ENCODE results near the gene LCN6.

Gene LCN6

GRCh38 chr9:136745389-136746154, 2.8 kb downstream of the LCN6 start:
- DNase-seq (ENCODE audit: low read depth in 2 of 3, low spot score in 1 of 3): no peak

DNA sequence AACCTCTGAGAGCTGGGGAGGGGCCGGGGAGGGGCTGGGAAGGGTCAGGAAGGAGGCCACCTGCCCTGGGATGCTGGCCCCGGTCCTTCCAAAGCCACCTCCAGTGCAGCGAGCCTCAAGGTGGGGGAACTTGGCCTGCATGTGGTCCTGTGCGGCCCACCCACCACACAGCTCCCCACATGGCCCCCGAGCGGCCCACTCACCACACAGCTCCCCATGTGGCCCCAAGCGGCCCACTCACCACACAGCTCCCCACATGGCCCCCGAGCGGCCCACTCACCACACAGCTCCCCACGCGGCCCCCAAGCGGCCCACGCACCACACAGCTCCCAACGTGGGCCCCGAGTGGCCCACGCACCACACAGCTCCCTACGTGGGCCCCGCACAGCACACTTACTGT, 3.6 kb downstream of the LCN6 start:
- no peak for DNase-seq (ENCODE audit: low read depth in 2 of 3, low spot score in 1 of 3)

GRCh38 chr9:136743639-136744211, 4.6 kb downstream of the LCN6 start:
- DNase-seq (ENCODE audit: low read depth in 2 of 3, low spot score in 1 of 3): no peak

DNA sequence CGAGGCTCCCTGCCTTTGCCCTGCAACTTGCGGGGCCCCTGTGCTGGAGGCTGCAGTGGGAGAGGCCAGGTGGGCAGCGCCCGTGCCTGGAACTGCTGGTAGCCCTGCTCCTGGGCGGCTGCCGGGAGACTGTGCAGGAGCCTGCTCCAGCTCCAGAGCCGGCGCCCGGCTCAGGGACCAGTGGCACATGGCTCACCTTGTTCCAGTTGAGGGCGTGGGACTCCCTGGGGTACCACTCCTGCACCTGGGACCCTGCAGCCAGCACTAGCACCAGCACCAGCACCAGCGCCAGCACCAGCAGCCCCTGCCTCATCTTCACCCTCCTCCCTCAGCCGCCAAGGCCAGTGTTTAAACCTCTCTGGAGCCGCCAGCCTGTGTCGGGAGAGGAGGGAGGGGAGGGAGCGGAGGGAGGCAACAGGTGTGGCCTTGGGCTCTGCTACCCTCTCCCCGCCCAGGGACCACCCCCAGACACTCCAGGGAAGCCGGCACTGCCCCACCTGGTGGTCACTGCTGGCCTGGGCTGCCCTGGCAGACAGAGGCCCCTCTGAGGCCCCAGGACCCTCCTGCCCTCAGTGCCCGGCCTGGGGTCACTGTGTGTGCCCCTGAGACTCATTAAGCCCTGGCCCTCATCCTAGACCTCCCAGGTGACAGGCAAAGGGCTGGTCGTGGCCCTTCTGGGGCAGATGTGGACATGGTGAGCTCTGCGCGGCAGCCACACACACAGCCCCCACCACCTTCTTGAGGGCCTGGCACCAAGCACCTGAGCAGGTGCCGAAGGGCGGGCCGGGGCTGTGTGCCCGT, 5.5 kb downstream of the LCN6 start, which contains the start of gene LCN10:
Gene LCN10 (minus strand): TSS at position 350 of the 801 bp plus-strand sequence. CDS start 37 bp downstream, at position 313.
- DNase-seq (ENCODE audit: low read depth in 2 of 3, low spot score in 1 of 3): no peak

DNA sequence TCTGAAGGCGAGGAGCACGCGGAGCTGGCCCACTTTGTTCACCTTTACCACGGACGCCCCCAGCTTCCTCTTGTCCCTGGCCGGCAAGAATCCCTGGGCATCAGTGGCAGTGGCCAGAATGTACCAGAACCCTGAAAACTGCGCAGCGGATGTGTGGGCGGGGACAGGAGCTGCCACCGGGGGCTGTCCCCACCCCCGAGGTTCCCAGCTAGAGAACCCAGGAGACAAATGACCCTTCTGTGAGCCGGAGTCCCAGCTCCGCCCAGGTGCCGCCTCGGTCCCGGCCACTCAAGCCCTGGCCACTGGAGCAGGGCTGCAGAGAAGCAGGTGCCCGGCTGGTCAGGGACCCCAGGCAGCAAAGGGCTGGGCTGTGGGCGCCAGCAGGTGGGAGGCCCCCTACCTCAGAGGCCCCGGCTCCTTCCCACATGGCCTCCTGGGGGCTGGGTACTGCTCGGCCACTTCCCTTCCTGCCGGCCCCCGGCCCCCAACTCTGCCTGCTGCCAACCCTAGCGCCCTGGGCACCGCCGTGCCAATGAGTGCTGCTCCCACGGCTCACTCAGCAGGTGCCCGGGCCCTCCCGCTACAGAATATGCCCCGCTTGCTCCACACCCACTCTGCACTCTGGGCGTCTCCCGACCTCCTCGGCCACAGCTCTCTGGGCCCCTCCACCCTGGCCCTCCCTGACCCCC, 6.3 kb downstream of the LCN6 start:
- no peak for DNase-seq (ENCODE audit: low read depth in 2 of 3, low spot score in 1 of 3)

- no peak for DNase-seq (ENCODE audit: low read depth in 2 of 3, low spot score in 1 of 3)
Observed at GRCh38 chr9:136740971-136741882, 7.1 kb downstream of the LCN6 start.

GRCh38 chr9:136740491-136740890, 7.8 kb downstream of the LCN6 start:
- DNase-seq (ENCODE audit: low read depth in 2 of 3, low spot score in 1 of 3): no peak

DNA sequence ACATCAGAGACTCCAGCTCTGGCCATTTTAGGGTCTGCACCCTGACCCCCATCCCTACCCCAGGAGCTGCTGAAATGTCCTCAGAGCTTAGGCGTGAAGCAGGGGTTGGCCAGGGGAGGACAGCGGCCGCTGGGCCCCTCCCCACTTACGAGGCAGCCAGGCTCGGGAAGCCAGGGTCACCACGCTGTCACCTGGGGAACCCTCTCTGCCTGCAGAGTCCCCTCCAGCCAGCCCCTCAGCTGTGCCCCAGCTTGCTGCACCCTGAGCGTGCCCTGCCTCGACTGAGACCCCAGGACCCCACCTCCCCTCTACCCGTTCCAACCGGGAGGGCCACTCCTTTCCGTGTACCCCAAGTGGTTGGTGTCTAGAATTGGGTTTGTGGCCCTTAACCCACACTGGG, 8.3 kb downstream of the LCN6 start:
- no peak for DNase-seq (ENCODE audit: low read depth in 2 of 3, low spot score in 1 of 3)

DNA sequence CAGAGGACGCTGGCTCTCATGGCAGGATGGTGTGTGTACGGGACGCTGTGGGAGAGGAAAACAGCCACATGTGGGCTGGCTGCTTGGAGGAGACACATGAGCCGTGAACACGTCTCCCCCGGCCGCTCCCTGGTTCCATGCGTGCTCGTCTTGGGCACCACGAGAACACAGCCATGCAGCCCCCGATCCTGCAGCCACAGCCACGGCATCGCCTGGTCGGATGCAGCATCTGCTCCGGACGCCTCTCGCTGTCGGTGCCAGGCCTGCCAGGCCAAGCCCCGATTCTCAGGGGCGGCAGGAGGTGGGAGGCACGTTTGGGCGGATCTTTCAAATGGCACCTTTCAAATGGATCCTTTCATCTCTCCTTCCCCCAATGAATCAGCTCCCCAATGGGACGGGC, 8.8 kb downstream of the LCN6 start:
- no peak for DNase-seq (ENCODE audit: low read depth in 2 of 3, low spot score in 1 of 3)

GRCh38 chr9:136738960-136739359, 9.4 kb downstream of the LCN6 start:
- DNase-seq (ENCODE audit: low read depth in 2 of 3, low spot score in 1 of 3): no peak

DNA sequence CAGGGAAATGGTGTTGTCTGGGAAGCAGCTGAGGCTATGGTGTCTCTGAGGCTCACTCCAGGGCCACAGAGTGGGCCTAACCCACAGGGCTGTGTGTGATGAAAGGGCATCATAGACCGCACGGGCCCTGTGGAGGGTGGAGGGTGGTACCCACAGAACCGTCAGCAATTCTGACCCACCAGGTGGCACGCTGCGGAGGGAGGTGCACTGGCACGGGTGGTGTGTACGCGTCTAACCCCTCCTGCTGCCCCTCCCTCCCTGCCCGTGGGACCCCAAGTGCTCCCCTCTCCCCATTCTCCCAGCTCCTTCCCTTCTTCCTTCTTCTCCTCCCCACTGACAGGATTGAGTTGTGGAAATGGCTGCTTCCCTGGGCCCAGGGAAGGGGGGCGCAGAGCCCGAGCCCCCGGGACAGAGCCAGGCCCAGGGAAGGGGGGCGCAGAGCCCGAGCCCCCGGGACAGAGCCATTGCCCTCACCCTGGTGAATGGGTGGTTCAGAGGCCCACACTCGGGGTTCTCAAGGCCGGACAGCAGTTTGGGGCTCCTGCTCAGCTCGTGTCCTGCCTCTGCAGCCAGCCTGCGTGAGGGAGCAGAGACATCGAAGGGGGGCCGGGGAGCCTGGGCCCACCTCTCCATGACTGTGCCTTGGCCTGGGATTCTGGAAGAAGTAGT, 12.4 kb downstream of the LCN6 start:
- no peak for DNase-seq (ENCODE audit: low read depth in 2 of 3, low spot score in 1 of 3)

- DNase-seq (ENCODE audit: low read depth in 2 of 3, low spot score in 1 of 3): peak in 1 of 3 donors; percentile 32
Observed at GRCh38 chr9:136734837-136735496, 13.4 kb downstream of the LCN6 start.

- no peak for DNase-seq (ENCODE audit: low read depth in 2 of 3, low spot score in 1 of 3)
Observed at GRCh38 chr9:136733611-136734010, 14.7 kb downstream of the LCN6 start.

DNA sequence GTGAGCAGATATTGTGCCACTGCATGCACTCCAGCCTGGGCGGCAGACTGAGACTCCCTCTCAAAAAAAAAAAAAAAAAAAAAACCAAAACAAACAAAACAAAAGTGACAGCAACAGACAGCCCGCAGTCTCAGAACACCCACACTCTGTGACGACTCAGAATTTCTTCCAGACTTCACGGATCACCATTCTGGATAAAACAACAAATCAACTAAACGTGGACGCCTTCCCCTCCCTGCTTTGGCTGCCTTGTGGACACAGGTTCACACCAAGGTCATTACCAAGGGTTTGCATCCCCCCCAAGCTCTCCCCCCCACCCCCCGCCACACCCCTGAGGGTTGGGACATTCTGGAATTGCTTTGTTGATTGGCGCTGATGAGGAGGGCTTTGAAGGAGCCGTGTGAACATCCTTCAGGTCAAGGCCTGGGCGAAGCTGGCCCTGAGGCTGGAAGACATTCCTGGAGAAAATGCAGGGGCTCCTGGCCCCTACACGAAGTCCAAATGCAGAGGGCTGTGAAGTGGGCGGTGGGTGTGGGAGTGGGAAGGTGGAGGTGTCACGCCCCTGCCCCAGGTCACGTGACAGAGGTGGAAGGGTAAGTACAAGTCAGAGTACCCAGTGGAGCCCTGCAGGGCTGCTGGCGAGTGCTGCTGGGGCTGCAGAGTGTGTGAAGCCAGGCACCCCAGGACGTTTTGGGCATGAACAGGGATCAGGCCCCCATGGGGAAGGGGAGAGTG, 15.7 kb downstream of the LCN6 start:
- DNase-seq (ENCODE audit: low read depth in 2 of 3, low spot score in 1 of 3): no peak

GRCh38 chr9:136729926-136730325, 18.4 kb downstream of the LCN6 start:
- no peak for DNase-seq (ENCODE audit: low read depth in 2 of 3, low spot score in 1 of 3)

GRCh38 chr9:136729144-136729543, 19.2 kb downstream of the LCN6 start:
- no peak for DNase-seq (ENCODE audit: low read depth in 2 of 3, low spot score in 1 of 3)

DNA sequence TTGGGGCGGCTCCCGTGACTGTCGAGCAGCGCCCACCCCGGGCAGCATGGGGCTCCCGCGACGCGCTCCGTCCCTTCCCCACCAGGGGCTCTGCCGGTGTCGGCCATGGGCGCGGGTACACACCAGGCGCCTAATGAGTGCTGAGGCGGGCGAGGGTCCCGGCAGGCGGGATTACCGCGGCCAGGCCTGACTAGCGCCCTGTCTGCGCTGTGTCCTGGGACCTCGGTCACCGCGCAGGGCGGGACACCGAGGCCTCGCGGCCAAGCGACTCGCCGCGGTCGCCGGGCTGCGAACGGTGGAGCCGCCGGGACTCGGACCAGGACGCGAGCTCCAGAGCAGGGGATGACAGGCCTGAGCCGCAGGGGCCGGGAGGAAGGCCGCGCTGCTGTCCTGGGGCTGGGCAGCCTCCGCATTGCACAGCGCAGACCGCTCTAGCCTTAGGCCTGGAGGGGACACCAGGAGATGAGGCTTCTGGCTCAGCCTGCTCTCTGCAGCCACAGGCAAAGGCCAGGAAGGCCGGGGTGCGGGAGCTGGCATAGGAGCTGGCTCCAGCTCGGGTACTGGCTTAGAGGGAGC, 19.7 kb downstream of the LCN6 start:
- no peak for DNase-seq (ENCODE audit: low read depth in 2 of 3, low spot score in 1 of 3)

DNA sequence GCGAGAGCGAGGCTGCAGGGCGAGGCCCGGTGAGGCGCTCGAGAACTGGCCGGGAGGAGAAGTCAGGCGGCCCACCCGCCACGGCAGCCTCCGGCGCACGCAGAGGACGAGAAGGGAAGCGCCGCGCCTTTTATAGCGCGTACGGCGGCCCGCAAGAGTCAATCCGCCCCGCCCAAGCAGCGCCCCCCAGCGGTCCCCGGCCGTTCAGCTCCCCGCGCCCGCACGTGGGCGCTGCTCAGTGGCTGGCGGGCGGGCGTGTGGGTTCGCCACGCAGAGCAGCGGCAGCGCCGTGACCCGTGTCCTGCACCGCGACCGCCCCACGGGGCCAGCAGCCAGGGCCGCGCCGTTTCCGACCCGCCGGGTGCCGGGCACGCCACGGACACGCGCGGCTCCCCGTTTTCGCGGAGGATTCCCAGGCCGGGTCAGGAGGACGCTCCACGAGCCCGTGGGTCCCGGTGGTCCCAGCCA, 20.2 kb downstream of the LCN6 start:
- DNase-seq (ENCODE audit: low read depth in 2 of 3, low spot score in 1 of 3): peak; percentile 85 to 93 (median 88)

All from stimulated activated CD4-positive, alpha-beta T cell treated with anti-CD3 and anti-CD28 coated beads, Interleukin-12 subunit alpha, Interleukin-12 subunit beta, amount 100 ng/mL, for 48 hours (primary cell).